ENCODE data around the gene PLEKHG3.

PLEKHG3 gene

DNA sequence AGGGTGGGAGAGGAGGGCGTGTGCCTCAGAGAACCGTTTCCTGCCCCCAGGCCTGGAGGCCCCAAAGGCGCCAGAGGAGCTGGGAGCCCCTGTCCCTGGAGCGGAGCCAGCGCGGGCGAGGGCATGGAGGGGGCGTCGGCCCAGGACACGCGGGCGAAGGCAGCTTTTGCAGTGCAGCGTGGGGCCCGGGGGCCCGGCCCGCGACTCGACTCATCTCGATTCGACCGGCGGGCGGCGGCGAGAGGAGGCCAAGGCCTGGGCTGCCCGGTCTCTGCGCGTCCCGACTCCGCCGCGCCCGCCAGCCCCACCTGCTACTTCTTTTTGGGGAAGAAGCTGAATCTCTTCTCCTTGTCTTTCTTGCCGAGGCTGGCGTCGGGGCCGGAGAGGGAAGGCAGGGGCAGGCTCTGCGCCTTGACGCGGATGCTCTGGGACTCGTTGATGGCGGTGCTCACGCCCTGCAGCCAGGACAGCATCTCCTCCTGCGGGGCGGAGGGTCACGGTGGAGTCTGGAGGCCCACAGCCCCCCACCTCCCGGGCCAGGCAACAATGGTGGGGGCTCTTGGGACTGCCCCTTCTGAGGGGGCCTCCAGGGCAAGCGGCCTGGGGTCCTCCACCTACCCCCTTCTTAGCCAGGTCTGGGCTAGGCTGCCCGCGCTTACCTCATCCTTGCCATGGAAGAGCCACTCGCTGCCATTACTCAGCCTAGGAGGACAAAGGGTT, 44.9 kb downstream of the PLEKHG3 start:
- no peak for DNase-seq

DNA sequence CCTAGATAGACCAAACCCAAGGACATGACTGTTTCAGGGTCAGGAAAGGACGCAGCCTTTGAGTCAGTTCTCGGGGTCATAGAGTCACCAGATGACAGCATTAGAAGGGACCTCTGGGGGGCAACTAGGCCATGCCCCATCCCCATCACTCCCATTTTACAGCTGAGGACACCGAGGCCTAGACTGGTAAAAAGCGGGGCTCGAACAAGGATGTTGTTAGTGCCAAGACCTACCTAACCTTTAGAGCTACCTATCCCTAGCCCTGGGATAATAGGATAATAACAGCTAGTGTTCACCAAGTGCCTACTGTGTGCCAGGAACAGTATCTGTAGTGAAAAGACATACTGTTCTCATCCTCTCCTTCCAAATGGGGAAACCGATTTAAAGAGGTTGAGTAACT, 48.7 kb downstream of the PLEKHG3 start:
- no peak for DNase-seq

DNA sequence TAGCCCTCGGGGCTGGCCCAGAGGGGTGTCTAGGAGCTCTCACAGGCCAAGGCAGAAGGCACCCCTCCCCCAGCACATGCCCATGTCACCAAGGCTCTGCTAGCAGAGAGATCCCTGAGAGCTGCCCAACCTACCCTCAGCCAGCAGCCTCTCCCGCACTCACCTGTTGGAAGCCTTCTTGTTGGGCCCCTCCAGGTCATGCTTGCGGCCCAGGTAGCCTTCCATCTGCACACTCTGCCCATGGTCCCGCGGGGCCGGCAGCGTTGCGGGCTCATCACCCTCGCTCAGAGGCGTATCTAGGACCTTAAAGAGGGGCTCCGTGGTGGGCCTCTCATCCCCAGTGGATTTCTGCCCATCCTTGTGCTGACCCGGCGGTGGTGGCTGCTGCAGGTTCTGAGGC, 49.1 kb downstream of the PLEKHG3 start:
- DNase-seq, result no peak

DNA sequence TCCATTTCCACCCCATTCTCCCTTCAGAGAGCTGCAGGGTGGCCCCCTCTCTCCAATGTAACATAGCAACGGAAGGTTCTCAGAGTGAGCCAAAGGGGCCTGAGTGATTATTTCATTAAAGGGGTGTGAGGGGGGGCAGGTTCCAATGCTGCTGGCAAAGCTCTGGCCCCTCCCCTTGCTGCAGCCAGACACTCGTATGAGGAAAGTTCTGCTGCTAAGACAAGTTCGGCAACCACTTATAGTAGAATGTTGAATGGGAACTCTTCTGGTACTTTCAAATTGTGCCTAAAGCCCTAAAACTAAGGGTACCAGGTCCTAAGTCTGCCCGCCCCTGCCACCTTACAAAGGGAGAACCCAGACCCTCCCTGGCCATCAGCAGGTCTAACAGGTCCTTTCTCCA, 49.8 kb downstream of the PLEKHG3 start:
- no peak for DNase-seq

DNA sequence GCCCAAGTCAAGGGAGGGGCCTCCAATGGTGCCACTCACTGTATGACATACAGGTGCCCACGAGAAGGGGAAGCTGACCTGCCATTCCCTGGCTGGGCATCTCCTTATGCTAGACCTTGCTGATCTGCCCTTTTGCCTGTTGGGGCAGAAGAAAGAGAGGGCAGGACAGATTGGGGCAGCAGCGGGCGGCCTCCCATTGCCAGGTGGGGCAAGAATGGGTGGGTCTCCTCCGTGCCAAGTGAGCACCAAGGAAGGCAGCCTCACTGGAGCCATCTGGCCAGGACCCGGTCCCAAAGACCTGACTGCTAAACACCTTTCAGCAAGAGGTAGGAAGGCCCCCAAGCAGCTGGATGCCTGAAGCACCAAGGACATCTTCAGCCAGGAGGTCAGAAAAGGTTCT, 50.5 kb downstream of the PLEKHG3 start:
- DNase-seq, result no peak

DNA sequence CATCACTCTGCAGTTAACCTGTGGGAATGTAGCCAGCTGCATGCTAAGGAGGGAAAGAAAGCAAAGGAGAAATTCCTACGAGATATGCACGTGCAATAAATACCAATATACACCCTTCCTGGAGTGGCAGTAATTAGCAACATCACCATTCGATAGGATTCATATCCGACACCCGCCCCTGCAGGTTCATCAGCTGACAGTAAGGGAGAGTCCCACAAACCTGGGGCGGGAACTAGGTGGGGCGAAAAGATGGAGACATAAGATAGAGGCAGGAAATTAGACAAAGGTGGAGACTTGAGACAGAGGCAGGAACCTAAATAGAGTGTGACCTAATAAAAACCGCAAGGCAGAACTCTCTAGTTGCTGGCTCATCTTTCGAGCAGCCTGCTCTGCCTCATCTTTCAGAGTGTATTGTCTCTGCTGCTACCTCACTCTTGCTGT, 51.6 kb downstream of the PLEKHG3 start:
- no peak for DNase-seq

DNA sequence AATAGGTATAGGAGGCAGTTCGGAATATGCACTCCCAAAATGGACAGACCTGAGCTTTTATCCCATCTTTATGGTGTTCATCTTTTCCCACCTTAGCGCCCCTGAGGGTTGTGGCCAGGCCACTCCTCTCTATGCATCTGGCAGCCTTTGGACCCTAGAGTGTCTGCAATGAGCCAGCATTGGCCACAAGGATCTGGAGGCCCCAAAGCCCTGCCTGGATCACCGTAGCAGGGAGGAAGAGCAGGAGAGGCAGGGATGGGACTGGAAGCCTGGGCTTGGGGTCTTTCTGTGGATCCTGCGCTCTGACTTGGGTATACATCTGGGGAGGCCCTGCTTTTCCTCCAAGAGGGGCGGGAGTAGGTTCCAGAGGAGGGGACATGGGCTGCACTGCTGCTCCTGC, 52.5 kb downstream of the PLEKHG3 start:
- no peak for DNase-seq

DNA sequence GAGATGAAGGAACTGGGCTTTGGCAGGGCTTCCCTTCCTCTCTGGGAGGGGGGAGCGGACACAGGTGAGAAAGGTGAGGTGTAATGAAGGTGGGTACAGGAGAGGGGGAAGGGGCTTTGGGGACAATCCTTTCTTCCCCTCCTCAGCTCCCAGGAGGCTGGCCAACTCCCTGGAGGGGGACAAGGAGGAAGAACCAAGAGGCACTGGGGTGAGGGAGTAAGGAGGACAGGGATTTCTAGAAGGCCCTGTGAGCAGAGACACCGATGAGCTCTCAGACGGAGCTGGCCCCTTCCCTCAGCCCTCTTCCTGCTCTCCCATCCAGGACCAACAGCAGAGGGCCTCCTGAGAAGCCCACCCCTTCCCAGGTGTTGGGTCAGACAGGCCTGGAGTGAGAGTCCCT, 53.4 kb downstream of the PLEKHG3 start:
- DNase-seq, result no peak

DNA sequence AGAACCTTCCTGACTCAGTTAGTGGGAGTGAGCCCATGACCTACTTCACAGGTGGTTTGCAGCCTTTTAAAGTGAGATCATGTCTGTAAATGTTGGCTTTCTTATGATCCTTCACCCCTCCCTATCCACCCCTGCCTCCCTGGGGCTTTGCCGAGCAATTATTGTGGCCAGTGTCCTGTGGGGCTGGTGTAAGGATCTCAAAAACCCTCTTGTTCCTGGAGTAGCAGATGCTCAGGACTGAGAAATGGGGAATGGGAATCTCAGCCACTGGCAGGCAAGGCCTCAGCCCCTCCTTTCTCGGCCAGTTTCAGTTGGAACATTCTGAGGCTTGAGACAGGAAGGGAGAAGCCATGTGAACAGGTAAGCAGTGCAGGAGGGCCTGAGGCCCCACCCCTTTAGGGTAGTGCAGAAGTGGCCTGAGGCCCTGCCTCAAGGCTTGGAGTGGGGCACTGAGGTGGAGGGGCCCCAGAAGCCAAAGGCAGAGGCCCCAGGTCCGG, 53.8 kb downstream of the PLEKHG3 start:
- no peak for DNase-seq

DNA sequence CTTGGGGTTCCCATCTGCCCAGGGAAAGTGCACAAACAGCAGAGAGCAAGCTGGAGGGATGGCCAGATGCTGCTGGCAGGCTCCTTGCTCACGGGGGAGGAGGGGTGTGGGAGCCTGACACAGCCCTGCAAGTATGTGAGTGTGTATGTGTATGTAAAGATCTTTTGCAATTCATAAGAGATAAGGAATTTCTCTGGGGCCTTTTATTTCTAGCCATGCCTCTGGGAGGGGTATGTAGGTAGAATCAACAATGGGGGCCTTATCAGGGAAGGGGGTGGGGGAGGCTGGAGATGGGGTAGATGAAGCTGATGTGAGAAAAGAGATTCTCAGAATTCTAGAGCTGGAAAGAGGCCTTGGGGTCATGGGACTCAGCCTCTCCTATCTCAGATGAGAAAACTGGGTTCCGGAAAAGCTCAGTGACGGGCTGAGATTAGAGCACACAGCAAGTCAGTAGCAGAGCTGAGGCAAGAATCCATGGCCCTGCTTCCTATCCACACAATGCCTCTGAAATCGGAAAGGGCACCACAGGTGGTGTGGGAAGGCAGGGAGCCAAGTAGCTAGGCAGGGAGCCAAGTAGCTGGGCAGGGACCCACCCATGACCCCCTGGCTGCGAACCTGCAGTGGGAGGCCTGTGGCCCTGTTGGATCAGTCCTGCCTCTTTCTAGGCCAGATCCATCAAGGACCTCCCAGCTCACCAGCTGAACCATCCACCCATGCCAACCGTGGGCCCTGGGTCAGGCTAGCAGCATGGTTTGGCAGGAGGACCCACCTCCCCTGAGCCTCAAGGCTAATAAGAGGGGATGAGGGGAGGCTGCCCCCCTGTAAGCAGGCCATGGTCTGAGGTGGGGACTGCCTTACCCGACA, 54.7 kb downstream of the PLEKHG3 start:
- peak; percentile 78 for DNase-seq

DNA sequence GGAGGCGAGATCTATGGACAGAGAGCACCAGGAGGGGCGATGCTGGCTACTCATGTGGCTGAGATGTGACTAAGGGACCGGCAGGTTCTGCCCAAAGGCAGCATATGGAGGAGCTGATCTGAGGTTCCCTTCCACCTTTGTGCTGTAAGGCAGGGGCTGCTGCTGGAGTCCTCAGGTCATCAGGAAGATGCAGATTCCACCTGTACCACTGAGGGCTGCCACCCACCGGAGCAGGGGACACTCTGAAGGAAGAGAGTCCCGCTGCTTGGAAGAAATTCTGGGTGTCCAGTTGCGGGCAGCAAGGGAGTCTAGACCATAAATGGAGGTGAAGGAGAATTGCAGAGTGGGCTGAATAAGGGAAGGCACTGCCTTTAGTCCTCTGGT, 55.3 kb downstream of the PLEKHG3 start:
- no peak for DNase-seq

DNA sequence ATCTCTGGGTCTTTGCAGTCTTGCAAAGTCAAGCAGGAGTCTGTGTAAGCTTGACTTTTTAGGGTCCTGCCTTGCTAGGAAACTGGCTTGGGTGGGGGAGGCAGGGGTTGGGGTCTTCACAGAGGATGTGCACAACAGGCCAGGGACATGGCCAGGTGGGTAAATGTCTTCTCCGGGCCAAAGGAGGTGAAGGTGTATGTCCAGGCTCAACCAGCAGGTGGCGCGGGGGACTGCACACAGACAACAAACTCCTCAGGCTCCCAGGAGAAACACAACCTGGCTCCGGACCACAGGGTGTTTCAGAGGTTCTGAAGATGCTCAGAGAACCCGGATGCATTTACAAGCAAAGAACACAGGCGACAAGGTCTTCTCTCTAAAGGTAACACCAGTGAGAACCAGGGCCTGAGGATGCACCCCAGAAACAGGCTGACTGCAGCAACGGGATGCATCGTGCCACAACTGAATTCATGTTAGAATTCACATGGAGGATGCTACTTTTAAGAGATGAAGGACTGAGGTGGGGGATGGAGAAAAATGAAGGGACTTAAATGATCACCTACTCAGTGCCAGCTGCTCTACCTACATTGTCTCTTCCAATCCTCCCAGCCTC, 56.0 kb downstream of the PLEKHG3 start:
- no peak for DNase-seq

DNA sequence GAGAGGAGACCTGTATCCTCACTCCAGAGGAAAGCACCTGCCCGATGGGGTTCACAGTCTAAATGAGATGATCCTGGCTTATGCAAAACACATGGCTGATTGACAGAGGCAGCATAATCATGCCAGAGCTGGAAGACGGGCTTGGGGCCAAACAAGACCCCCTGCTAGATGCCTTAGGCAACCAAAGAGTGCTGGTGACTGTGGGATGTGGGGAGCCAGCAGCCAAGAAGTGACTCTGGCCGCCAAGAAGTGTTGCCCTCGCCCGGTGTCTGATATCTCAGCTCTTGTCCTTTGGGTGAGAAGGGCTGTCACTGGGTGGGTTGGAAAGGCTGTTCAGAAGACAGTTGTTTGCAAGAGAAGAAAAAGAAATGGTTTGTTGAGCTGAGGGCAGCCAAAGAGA, 56.7 kb downstream of the PLEKHG3 start:
- no peak for DNase-seq

DNA sequence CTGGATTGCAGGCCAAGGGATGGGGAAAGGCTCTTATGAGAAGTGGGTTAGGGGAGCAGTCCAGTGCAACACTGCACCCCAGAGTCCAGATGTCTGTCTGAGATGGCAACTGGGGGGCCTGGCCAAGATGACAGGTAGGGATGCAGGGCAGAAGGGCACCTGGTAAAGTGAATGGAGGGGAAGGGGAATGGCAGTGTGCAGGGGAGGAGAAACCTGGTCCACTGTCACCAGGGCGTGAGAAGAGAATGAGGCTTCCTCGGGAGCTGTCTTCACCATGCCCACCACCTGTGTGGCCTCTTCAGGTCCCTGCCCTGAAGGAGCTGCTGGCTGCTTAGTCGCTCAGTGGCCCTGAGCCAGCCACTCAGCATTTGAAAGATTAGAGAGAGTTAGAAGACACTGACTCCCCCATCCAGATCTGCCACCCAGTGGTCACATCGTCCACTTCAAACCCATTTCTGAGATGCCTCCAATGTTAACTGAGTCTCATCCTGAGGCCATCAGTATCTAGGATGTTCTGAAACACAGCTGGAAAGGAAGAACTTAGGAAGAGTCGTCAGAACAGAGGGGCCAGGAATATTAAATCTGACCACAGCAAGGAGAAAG, 57.3 kb downstream of the PLEKHG3 start:
- DNase-seq, result no peak

DNA sequence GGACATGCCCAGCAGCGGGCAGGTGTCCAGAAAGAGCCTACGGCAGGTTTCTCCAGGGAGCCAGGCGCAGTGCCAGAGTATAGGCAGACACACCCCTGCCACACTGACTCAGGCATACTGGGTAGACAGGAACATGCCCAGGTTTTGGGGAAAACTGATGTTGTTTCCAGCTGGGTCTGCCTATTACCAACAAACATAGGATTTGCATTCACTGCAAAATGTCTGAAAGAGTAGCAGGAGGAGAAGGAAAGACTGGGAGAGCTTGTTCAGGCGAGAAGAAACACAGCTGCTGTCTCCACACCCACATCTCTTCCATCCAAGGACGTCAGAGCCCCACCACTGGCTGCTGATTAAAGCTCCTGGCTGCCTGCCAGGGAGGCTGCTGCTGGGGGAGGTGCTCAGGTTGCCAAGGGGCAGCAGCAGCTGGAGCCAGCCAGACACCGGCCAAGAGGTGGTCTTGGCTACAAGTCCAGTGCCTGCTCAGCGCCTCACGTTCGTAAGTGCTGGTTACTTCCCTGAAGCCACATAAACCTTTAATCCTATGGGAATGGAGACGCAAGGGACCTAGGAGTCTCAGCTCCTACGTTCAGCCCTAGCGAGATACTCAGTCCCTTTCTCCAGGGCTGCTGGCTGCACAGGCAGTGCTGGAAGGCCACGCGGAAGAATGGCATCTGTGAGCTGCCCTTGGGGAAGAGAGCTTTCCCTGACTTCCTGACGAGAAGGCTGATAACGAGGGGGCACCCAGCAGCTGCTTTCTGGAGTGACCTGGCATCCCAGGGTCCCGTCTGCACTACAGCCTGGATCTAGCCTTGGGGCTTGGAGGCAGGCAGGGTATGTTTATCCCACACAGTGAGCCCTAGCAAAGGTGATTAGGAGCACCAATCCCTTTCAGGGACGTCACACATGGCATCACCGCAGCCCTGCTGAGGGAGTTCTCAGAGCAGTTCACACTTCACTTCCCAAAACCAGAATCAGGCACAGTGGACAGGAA, 58.1 kb downstream of the PLEKHG3 start:
- peak; percentile 92 for DNase-seq

DNA sequence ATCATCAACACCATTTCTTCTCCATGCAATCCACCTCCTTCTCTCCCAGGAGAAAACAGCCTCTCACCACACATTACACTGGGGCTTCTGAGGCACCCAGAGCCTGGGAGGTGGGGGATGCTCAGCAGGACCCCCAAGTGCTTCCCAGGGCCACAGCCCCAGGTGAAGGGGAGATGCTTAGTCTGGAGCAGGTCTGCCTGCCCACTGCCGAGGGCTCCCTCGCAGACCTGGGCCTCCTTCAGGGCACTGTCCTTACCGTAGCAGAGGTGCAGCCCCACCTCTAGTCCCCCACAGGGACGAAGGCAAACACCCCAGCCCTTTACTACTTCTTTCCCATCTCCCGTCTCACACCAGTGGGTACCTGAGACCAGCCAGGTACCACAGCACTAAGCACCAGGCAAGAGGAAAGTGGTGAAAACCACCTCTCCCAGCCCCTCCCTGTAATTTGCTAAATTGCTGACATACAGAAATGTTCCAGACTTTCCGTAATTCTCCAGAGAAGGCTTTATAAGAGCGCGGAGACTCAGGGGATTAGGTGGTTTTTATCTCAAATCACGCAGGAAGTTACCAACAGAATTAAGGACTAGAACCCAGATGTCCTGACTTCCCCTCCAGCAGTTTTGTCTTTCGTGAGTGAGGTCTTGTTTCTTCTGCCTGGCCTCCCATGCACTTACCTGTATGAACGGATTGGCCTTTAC, 59.0 kb downstream of the PLEKHG3 start:
- DNase-seq, result no peak

DNA sequence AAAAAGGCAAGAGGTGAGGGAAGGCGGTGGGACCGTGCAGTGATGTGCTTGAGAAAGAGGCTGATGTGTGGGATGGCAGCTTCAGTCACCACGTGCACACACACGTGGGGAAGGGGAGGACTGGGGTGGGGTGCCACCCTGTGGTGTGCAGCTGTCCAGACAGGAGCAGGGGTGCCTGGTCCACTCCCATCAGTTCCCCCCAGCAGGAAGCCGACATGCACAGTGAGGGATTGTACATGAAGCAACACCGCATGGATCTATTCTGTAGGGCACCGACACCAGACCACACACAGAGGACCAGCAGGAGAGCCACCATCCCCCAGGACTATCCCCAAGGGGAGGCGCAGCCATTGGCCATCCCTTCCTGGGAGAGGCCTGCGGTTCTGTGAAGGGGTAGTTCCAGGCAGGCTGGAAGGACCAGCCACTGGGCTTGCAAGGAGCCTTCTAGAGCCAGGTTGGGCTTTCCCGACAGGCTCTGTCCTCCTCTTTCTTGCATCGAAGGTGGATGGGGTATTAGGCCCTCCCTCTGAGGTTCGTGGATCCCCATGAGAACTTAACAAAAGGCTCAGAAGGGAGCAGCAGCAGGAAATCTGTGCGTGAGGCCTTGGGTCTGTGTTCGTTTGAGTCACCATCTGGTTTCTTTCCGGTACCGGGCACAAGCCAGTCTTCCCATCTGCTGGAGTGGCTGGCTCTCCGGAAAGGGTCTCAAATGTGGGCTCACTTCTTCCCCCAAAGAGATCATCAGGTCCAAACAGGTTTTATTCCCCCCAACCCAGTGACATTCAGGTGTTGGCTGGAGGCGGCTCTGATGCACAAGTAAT, 59.8 kb downstream of the PLEKHG3 start:
- no peak for DNase-seq

DNA sequence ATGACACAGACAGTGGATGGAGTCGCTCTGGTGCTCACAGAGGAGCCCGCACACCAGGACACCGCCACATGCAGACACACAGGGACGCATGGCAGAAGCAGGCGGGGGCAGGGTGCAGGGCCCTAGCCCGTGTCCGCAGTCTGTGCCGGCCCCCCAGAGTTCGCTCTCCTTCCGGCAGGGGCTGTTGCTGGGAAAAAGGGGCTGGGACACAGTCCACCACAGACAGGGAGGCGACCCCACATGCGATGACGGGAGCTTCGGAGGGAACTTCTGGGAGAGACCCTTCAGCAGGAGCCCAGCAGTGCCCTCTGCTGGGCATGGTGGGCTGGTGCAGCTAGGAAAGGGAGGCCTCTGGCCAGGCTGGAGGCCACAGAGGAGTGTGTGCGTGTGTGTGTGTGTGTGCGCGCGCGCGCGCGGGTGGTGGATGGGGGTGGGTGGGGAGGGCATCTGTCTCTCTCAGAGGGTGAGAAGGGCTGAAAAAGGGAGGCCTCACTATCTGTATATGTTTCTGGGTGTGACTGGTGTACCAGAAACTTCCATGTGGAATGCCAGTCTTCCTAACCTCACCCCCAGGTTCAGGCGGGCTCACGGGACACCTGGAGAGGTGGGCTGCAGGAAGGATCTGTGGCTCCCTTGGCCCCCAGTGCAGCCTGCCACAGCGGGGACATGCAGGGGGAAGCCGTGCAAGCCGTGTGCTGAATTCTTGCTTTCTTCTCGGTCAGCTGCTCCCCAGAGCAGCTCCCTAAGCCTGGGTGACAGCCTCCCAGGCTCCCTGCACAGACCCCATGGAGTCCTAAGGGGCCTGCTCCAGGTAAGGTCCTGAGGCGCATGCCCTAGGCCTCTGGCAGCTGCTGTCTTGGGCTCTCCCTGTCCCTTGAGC, 60.7 kb downstream of the PLEKHG3 start:
- peak; percentile 88 for DNase-seq

DNA sequence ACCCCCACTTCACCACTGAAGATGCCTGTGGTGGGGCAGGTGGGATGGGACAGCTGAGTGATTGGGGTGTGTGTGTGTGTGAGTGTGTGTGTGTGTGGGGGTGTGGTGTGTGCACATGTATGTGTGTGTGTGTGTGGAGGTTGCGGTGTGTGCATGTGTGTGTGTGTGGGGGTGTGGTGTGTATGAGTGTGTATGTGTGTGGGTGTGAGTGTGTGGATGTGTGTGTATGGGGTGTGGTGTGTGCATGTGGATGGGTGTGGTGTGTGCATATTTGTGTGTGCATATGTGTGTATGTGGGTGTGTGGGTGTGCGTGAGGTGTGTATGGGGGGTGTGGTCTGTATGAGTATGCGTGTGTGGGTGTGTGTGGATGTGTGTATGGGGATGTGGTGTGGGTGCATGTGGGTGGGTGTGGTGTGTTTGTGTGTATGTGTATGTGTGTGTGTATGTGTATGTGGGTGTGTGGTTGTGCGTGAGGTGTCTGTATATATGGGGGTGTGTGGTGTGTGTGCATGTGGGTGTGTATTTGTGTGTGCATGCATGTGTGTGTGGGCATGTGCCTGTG, 61.6 kb downstream of the PLEKHG3 start:
- no peak for DNase-seq

All from femur (tissue), 1 donor.